ENCODE results near the gene LIPM.
"Not testable (repeated sequence)": the region's sequence is repeated elsewhere in the genome, so short reads cannot be mapped to it uniquely, and the experiment has no call there.

Gene LIPM

DNA sequence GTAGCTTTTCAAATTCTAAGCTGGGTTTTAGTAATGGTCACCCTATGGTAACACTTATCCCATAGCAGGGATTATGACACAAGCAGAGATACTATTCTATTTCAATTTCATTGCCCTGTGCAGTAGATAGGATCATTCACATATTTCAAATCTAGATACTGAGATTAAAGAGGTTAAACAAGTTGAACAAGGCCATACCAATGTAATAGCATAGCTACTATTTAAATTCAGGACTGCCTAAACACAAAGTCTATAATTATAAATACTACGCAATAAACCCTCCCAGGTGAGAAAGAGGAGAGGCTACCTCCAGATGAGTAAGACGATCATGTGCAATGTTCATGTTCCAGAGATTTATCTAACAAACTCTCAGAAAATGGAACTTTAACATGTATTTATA is 1.1 kb downstream of the LIPM start:
- DNase-seq = no peak

GRCh38 chr10:88804083-88804812 is 1.7 kb downstream of the LIPM start:
- DNase-seq = no peak

- DNase-seq = no peak
Observed at GRCh38 chr10:88805361-88805760, 2.8 kb downstream of the LIPM start.

- no peak for DNase-seq
Observed at GRCh38 chr10:88805924-88806323, 3.4 kb downstream of the LIPM start.

- no peak for DNase-seq
Observed at GRCh38 chr10:88809621-88810020, 7.1 kb downstream of the LIPM start.

DNA sequence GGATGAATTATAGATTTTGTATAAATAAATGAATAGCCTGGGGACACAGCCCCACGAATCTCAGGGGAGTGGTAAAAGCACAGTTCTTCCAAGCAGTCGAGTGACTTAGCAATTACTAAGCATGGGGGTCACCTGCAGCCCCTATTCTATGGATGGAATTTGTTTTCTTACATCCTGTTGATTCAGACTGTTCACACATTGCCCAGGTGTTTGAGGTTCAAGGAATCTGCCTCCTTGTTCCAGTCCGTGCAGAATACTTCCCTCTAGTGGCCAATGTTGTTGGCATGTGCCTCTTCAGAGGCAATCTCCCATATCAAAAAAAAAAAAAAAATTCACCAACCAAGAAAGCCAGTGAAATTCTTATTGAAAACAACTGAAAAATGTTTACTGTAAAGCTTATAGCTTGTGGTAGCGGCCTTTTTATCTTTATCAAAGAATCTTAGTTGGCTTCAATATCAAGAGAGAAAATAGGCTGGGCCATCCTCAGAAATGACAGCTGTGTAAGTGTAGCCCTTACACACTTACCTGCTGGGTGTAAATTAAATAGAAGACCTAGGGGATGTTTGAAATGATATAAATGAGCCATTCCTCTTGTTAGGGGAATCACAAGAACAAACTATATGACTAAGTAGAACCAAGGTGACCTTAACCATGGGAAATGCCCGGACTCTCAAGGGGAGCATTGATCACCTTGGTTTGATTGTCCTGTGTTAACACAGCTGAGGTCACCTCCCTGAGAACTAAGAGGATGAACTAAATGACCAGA is 7.8 kb downstream of the LIPM start:
- no peak for DNase-seq

- DNase-seq = no peak
Observed at GRCh38 chr10:88813200-88813599, 10.7 kb downstream of the LIPM start.

- DNase-seq = no peak
Observed at GRCh38 chr10:88819290-88819689, 16.8 kb downstream of the LIPM start.

DNA sequence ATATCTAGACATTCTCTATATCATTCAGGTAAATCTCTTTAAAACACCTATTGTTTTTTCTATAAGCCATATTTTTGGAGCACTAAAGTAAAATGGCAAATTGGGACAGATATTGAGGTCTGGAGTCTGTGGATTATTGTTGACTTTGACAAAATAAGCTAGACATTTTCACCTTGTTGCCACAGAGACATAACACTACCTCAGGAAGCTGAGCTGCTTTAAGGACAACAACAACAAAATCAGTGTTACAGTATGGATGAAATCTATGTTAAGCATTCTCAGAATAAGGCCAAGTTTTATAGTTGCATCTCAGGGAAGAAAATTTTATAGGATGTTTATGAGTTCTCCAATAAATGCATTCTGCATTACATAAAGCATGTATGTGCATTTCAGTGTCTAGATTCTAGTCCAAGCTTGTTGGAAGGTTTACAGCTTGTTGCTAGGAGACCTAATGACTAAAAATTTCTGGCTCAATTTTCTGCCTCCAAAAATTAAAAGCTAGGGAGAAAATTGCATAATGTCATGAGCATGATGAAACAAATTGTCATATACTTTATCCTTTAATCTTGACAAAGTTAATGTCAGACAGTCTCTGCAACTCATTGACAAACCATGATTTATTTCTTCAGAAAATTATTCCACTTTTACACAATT is 18.3 kb downstream of the LIPM start:
- no peak for DNase-seq

- DNase-seq = no peak
Observed at GRCh38 chr10:88826388-88826787, 23.9 kb downstream of the LIPM start.

- peak; percentile 5 for DNase-seq
Observed at GRCh38 chr10:88827671-88828070, 25.1 kb downstream of the LIPM start.

GRCh38 chr10:88828310-88828709 is 25.8 kb downstream of the LIPM start:
- no peak for DNase-seq

GRCh38 chr10:88830643-88831268 is 28.2 kb downstream of the LIPM start:
- DNase-seq = no peak

DNA sequence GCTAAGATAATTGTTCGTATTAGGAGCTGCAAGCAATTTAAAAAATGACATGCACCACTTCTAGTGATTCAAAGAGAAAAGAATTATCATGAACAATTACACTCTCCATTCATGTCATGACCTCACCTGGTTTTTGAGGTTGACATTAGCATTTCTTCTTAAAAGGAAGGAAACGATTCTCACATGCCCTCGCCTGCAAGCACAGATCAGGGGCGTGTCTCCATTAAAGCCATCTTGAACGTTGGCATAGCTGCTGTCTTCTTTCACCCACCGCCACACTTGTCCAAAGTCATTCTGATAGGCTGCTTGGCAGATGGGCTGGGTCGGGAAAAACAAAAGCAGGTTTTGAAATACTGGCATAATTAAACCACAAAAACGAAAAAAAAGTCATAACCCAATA is 29.2 kb downstream of the LIPM start:
- DNase-seq = no peak

DNA sequence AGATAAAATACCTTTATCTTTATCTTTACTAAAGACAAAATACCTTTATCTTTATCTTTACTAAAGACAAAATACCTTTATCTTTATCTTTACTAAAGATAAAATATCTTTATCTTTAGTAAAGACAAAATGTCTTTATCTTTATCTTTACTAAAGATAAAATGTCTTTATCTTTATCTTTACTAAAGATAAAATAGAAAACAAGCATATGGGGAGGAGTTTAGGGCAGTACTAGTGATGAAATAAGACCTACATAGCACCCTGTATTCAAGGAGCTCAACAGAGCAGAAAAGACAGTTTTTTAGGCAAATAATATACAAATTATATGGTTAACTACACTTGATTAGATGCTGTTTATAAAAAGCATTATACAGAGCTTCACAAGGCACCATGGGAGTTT is 29.8 kb downstream of the LIPM start:
- no peak for DNase-seq

DNA sequence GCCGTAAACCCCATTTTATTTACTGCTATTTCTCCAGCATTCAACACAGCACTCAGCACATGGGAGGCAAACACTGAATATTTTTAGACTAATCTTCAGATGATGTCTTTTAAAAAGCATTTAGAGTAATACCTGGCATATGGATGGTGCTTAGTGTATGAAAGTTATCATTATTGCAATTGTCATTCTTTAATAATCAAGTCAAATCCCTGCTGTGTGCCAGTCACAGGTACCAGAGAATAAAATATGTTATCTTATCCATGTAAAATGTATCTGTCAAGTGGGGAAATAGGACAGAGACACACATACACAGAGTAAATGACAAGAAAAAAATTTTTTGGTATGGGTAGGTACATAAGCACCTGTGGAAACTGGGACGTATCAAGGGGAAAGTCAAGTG is 30.6 kb downstream of the LIPM start:
- DNase-seq = no peak

- DNase-seq = no peak
Observed at GRCh38 chr10:88833723-88834122, 31.2 kb downstream of the LIPM start.

DNA sequence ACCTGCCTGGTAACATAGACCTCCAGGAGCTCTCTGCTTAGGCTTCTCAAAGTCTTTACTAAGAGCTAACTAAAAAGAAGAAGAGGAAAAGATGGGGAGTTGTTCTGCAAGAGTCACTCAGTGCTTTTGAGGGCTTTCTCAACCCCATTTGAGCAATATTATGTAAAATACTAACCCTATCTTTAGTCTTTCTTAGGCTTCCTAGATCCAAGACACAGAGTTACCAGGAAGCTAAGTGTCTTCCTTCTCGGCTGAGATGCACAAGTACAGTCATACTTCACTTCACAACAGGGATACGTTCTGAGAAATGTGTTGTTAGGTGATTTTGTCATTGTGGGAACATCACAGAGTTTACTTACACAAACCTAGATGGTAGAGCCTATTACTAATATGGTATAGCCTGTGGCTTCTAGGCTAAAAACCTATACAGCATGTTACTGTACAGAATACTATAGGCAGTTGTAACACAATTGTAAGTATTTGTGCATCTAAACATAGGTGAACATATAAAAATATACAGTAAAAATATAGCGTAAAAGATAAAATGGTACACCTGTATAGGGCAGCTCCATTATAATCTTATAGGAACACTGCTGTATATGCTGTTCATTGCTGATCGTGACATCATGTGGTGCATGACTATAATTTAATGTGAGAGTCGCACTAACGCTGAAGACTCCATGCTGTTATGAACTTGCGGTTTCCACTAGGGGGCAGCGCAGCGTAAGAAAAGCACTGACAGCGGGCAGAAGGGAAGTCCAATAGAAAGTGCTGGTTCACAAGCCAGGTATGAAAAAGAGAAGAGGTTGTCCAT is 32.8 kb downstream of the LIPM start:
- peak; percentile 11 for DNase-seq

DNA sequence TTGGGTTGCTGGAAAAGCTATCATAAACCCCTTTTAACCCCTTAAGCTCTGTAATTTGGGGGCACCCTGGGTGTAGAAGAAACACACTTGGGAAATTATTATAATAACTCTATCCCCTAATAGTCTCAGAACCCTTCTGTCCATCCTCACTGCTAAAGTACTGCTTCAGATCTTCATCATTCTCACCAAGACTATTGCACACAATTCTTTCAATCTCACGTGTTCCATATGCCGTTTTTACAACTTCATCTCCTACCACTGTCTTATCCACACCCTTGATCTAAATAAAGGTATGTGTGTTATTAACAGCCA is 33.3 kb downstream of the LIPM start:
- DNase-seq = no peak

- DNase-seq = not testable (repeated sequence)
Observed at GRCh38 chr10:88837632-88838031, 35.1 kb downstream of the LIPM start.

DNA sequence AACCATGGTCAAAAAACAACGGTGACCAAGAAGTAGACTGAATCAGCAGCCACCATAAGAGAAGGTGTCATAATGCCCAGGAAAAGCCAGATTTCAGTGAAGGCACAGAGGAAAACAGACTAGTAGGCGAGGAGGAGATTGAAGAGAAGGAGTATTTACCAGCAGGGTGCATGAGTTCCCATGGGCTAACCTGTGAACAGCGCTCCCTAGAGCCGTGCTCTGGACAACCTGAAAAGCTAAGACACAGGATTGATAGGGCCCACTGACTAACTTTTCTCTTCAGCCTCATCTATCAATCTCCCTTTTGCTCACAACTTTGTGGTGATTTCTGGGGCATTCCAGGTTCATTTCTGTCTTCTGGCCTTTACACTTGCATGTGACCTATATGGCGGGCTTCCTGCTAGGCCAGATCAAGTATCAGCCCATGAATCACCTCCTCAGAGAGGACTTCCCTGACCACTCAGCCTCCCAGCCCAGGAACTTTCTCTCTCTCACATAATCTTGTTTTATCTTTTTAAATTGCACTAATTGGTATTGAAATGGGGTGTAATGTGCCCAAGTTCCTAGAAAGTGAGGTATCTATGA is 36.3 kb downstream of the LIPM start:
- no peak for DNase-seq

GRCh38 chr10:88840104-88840503 is 37.6 kb downstream of the LIPM start:
- no peak for DNase-seq

GRCh38 chr10:88840881-88841280 is 38.4 kb downstream of the LIPM start:
- no peak for DNase-seq
